Brain microvascular endothelial cell (primary cell): ENCODE measurements around the gene CXCR6.

Experiments
- DNase-seq: peaks from one replicate; pipeline ENCODE4 v3.0.0-alpha.2; 2020
- H3K27ac ChIP-seq: fragments of 250-450 bp; sonication (Bioruptor Pico); 2 replicates; pipeline ENCODE4 v1.5.1; 2020; ENCODE audit warnings: mild to moderate bottlenecking, moderate library complexity
- H3K27me3 ChIP-seq: fragments of 250-450 bp; sonication (Bioruptor Pico); replicated peaks from 2 replicates; pipeline ENCODE4 v1.5.1; 2020; ENCODE audit warnings: mild to moderate bottlenecking
- H3K36me3 ChIP-seq: fragments of 250-450 bp; sonication (Bioruptor Pico); replicated peaks from 2 replicates; pipeline ENCODE4 v1.5.1; 2020; ENCODE audit warnings: mild to moderate bottlenecking
- H3K4me3 ChIP-seq: 2 replicates; pipeline ENCODE4 v1.5.1; 2011; ENCODE audit warnings: low read depth, mild to moderate bottlenecking, control low read depth, low read length, moderate library complexity
- CTCF ChIP-seq: IDR thresholded peaks from 2 replicates; pipeline ENCODE4 v1.5.1; 2011; ENCODE audit warnings: low read depth, mild to moderate bottlenecking, moderate library complexity, low read length, control low read depth, inconsistent platforms; ENCODE audit errors: missing control alignments
- in situ Hi-C: cut with HindIII; loops from 2 replicates; pipeline ENCODE4 v1.10.0; 2017; ENCODE audit warnings: low sequenced_read_pairs, low pct_ligation_motif_present

CXCR6 gene

GRCh38 chr3:45967724-45968123, 24.5 kb downstream of the CXCR6 start:
- Histone ChIP-seq H3K27ac (no peak overlapping the region), H3K27me3 (no peaks in the 10 kb centered on the region), H3K4me3 (no peak overlapping the region), H3K36me3 (peaks cover 30% of the 10 kb centered on the region)
- DNase-seq, result no peak
- in situ Hi-C loops, result no loop called here
- no peak for TF ChIP-seq CTCF

- H3K4me3 ChIP-seq, result no peak overlapping the region
- no peak for TF ChIP-seq CTCF
- no peak for DNase-seq
- no peak overlapping the region for H3K27ac ChIP-seq
- H3K36me3 ChIP-seq, result peaks cover 27% of the 10 kb centered on the region
- in situ Hi-C loops, result no loop called here
- H3K27me3 ChIP-seq, result no peaks in the 10 kb centered on the region
Observed at GRCh38 chr3:45968149-45968548, 24.9 kb downstream of the CXCR6 start.

- peaks cover 26% of the 10 kb centered on the region for H3K36me3 ChIP-seq
- no peak for TF ChIP-seq CTCF
Observed at GRCh38 chr3:45968706-45969105, 25.4 kb downstream of the CXCR6 start.

GRCh38 chr3:45969116-45969515, 25.9 kb downstream of the CXCR6 start:
- TF ChIP-seq CTCF, result no peak
- Histone ChIP-seq H3K27ac (no peak overlapping the region), H3K27me3 (no peaks in the 10 kb centered on the region), H3K4me3 (no peak overlapping the region), H3K36me3 (peaks cover 27% of the 10 kb centered on the region)
- in situ Hi-C loops, result no loop called here
- DNase-seq, result no peak

More at GRCh38 chr3:45968706-45969105, 25.4 kb downstream of the CXCR6 start:
- in situ Hi-C loops, result no loop called here
- H3K27me3 ChIP-seq, result no peaks in the 10 kb centered on the region
- DNase-seq, result peak; percentile 61
- no peak overlapping the region for H3K4me3 ChIP-seq
- H3K27ac ChIP-seq, result no peak overlapping the region

- Histone ChIP-seq H3K27ac (no peak overlapping the region), H3K36me3 (peaks cover 28% of the 10 kb centered on the region), H3K27me3 (no peaks in the 10 kb centered on the region), H3K4me3 (no peak overlapping the region)
- in situ Hi-C loops, result no loop called here
- no peak for TF ChIP-seq CTCF
- DNase-seq, result no peak
Observed at GRCh38 chr3:45969953-45970352, 26.7 kb downstream of the CXCR6 start.
